Endometrial microvascular endothelial cells (primary cell): ENCODE results near the gene QSOX1. TPM values are rescaled to one million over a fixed set of nuclear protein-coding genes. Genes with fewer than 3 reads are reported as not detected.
"Not testable (repeated sequence)": the region's sequence is repeated elsewhere in the genome, so short reads cannot be mapped to it uniquely, and the experiment has no call there.

ENCODE experiments used
- in situ Hi-C: cut with HindIII; loops from 2 replicates; pipeline ENCODE4 v1.10.0; 2017; ENCODE audit warnings: low sequenced_read_pairs, low pct_unique_long_range_greater_than_20kb; ENCODE audit errors: inconsistent ontology term
- total RNA-seq: library from RNA; depleted of rRNA; stranded (reverse); fragments of >200 nt; gene quantifications from one replicate; pipeline ENCODE4 v1.2.3, GENCODE V29; 2015; ENCODE audit errors: inconsistent ontology term

The QSOX1 gene, protein sequence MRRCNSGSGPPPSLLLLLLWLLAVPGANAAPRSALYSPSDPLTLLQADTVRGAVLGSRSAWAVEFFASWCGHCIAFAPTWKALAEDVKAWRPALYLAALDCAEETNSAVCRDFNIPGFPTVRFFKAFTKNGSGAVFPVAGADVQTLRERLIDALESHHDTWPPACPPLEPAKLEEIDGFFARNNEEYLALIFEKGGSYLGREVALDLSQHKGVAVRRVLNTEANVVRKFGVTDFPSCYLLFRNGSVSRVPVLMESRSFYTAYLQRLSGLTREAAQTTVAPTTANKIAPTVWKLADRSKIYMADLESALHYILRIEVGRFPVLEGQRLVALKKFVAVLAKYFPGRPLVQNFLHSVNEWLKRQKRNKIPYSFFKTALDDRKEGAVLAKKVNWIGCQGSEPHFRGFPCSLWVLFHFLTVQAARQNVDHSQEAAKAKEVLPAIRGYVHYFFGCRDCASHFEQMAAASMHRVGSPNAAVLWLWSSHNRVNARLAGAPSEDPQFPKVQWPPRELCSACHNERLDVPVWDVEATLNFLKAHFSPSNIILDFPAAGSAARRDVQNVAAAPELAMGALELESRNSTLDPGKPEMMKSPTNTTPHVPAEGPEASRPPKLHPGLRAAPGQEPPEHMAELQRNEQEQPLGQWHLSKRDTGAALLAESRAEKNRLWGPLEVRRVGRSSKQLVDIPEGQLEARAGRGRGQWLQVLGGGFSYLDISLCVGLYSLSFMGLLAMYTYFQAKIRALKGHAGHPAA
- 518 TPM for total RNA-seq

GRCh38 chr1:180154325-180155181 lies at the start of gene QSOX1:
TSS of gene QSOX1 (plus strand) at chr1:180154869. CDS start at chr1:180154908, 39 bp downstream.
- in situ Hi-C loops = no loop called here

DNA sequence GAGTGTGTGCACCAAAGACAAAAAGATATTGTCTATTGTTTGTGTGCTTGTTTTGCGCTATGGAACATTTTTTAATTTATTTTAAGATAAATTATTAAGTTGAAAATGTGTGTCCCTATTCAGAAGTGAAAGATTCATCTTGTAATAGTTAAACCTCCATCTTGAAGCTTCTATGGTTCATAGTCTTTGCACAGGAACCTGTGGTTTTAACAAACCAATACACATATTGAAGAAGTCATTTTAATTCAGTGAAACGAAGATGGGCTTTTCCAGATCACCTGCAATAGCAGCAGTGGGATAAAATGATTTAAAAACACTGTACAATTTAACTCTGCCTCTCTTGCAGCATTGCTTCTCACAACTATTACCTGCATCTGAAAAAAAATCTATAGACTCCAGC lies 42.6 kb upstream of the QSOX1 start:
- in situ Hi-C loops = no loop called here

GRCh38 chr1:180112984-180113647 lies 41.6 kb upstream of the QSOX1 start:
- in situ Hi-C loops = no loop called here

GRCh38 chr1:180114396-180114945 lies 40.2 kb upstream of the QSOX1 start:
- in situ Hi-C loops = no loop called here

DNA sequence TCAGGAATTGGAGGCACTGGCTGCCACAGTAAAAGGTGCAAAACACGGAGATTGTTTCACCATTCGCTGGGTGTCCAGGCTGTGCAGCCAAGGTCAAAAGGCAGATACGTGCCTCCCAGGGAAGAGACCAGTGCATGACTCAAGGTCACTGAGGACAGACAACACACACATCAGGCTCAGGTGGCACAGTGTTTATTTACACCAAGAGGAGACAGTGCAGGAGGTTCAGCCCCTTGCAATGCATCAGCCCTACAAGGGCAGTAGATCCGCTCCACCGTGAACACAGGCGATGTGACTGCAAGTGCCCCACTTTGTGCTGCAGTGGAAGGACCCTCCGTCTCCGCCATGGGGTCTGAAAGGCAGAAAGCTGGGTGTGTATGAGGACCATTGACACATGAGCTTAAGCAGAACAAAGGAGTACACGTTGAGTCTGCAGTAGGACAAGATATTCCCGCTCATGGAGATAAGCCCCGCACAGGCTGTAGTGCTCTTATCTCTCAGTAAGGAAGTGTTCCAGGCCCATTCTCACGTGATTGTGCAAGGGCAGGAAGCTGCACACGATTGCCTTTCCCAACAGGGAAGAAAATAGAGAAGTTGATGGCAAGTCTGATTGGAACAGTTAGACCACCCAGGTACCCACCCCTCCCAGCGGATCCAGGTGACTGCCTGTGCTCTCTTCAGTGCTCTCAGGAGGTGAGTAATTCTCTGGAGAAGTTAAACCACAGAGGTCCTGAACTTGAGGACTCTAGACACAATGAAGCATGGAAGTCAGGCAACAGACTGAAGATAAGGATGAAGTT lies 37.5 kb upstream of the QSOX1 start:
- in situ Hi-C loops = no loop called here

GRCh38 chr1:180117764-180118116 lies 36.9 kb upstream of the QSOX1 start:
- in situ Hi-C loops = no loop called here

GRCh38 chr1:180119837-180120236 lies 34.8 kb upstream of the QSOX1 start:
- in situ Hi-C loops = no loop called here

GRCh38 chr1:180123463-180123936 lies 31.2 kb upstream of the QSOX1 start:
- in situ Hi-C loops = no loop called here

DNA sequence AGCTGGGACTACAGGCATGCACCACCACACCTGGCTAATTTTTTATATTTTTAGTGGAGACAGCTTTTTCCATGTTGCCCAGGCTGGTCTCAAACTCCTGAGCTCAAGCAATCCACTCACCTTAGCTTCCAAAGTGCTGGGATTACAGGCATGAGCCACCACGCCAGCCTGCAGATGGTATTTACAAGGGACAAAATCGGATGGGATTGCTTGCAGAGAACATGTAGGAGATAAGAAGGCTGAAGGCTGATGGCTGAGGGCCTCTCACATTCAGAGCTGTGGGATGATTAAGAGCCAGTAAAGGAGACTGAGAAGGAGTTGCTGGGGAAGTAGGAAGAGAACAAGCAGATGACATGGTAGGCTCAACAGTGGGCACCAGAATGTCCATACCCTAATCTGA lies 24.0 kb upstream of the QSOX1 start:
- in situ Hi-C loops = no loop called here

GRCh38 chr1:180131510-180131909 lies 23.2 kb upstream of the QSOX1 start:
- in situ Hi-C loops = no loop called here

DNA sequence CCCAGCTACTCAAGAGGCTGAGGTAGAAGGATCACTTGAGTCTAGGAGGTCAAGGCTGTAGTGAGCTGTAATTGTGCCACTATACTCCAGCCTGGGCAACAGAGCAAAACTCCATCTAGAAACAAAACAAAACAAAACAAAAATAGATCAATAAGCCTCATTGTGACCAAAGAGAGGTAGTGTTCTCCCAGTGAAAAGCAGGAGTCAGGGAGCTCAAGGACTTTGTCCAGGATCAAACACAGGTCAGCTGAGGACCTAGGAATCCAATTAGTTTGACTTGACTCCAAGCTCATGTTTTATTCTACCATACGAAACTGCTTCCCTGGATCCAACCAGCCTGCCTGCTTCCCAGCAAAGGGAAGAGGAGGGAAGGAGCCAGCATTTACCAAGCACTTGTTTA lies 21.5 kb upstream of the QSOX1 start:
- in situ Hi-C loops = no loop called here

GRCh38 chr1:180133688-180134087 lies 21.0 kb upstream of the QSOX1 start:
- in situ Hi-C loops = not testable (repeated sequence)

GRCh38 chr1:180135535-180135934 lies 19.1 kb upstream of the QSOX1 start:
- in situ Hi-C loops = no loop called here

GRCh38 chr1:180136331-180136967 lies 18.2 kb upstream of the QSOX1 start:
- in situ Hi-C loops = no loop called here

GRCh38 chr1:180136968-180137356 lies 17.7 kb upstream of the QSOX1 start:
- in situ Hi-C loops = no loop called here

DNA sequence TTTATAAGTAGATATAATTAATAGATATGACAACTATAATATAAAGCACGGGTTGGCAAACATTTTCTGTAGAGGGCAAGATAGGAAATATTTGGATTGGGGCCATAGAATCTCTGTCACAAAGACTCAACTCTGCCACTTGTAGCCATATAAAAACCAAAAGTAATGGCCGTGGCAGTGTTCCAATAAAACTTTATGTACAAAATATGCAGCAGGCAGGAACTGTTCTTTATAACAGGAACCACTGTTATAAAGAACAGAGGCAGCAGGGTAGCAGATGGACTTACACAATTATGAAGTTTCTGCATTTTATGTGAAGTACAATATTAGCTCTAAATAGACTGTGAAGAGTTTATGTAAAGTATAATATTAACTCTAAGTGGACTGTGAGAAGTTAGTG lies 16.9 kb upstream of the QSOX1 start:
- in situ Hi-C loops = no loop called here

DNA sequence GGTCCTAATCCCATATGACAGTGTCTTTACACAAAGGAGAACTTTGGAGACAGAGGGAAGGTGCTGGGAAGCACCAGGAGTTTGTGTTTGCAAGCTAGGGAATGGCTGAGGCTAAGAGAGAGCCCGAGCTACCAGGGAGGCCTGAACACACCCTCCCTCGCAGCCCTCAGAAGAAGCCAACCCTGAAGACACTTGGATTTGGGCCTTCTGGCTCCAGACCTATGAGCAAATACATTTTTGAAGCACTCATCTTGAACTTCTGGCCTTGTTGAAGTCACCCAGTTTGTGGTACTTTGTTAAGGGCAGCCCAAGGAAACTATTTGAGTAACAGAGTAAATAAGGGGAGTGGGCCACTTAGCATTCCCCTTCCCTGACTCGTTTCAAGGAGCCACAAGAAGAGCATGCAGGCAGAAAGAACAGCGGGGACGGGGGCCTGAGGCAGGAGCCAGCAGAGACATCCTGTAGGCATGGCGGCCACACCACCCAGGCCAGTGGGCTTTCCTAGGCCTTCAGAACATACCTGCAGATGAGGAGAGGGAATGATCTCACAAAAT lies 13.2 kb upstream of the QSOX1 start:
- in situ Hi-C loops = no loop called here
